ENCODE results near the gene PIGA.

The PIGA gene, protein sequence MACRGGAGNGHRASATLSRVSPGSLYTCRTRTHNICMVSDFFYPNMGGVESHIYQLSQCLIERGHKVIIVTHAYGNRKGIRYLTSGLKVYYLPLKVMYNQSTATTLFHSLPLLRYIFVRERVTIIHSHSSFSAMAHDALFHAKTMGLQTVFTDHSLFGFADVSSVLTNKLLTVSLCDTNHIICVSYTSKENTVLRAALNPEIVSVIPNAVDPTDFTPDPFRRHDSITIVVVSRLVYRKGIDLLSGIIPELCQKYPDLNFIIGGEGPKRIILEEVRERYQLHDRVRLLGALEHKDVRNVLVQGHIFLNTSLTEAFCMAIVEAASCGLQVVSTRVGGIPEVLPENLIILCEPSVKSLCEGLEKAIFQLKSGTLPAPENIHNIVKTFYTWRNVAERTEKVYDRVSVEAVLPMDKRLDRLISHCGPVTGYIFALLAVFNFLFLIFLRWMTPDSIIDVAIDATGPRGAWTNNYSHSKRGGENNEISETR

DNA sequence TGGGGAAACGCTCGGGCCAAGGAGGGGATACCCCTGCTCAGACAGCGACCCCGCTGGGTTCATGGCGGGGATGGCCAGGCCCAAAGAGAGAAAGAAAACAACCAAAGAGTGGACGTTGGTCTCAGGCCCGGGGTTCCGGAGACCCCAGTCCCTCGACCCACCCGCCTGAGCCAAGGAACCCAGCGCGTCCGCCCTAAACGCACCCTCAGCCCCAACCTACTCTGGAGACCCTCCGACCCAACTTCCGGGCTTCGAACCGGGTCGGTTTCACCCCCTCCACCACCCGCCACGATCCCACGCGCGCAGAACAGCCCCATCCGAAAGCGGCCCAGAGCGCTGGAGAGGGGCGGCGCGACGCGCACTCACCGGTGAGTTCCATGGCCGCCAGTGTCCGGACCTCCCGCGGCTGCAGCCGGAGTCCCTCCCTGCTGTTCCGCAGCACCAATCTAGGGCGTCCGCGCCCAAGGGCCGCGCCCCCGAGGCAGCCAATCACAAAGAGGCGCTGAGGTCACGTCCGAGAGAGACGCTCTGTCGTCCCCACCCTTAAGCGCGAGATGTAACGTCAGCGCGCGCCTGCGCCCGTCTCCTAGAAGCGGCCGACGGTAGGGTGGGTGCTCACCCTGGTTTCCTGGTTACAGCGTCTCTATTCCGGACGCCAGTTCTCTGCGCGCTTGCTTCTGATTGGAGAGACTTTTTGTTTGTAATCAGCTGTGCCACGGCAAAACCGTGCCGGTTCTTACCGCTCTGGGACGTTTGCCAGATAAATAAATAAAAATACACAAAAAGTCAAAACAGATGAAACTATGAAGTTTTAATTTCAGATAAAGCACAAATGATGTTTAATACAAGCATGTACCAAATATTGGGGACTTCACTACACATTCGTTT lies at the start of gene PIGA:
TSS of gene PIGA (minus strand) at position 389 of the 888 bp plus-strand sequence. CDS start 3,593 bp downstream, outside the sequence.
- DNase-seq (ENCODE audit: extremely low read depth, insufficient read length), result peak; percentile 95
- no peaks in the 10 kb centered on the region for H3K27me3 ChIP-seq (replicated peaks; ENCODE audit: control insufficient read depth, insufficient read depth, low read length)
- TF ChIP-seq, protein P1, sequence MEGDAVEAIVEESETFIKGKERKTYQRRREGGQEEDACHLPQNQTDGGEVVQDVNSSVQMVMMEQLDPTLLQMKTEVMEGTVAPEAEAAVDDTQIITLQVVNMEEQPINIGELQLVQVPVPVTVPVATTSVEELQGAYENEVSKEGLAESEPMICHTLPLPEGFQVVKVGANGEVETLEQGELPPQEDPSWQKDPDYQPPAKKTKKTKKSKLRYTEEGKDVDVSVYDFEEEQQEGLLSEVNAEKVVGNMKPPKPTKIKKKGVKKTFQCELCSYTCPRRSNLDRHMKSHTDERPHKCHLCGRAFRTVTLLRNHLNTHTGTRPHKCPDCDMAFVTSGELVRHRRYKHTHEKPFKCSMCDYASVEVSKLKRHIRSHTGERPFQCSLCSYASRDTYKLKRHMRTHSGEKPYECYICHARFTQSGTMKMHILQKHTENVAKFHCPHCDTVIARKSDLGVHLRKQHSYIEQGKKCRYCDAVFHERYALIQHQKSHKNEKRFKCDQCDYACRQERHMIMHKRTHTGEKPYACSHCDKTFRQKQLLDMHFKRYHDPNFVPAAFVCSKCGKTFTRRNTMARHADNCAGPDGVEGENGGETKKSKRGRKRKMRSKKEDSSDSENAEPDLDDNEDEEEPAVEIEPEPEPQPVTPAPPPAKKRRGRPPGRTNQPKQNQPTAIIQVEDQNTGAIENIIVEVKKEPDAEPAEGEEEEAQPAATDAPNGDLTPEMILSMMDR (IDR thresholded peaks at IDR 0.05; ENCODE audit: insufficient read depth, low read length, poor library complexity, severe bottlenecking), result no peak
- H3K36me3 ChIP-seq (ENCODE audit: control insufficient read depth, insufficient read depth, low read length), result no peaks in the 10 kb centered on the region
- H3K4me3 ChIP-seq (replicated peaks; ENCODE audit: low read depth, low read length), result peak within 1 kb of the TSS; percentile 70

DNA sequence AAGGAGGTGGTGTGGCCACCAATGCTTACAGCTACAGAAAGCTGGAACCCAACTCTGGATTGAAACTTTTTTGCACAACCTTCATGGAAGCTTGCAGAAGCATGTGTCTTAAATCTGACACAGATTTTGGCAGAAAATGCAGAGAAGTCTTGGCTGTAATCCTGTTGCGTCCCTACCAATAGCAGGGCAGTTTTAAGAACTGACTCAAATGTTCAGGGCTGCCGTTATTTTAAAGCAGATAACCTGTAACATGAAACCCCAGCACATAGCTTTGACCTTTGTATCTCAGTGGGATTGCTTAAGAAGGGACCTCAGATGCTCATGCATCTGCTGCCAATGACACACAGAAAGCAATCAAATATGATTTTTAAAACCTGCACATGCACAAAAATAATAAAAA lies 49.0 kb upstream of the PIGA start, which contains the start of gene VEGFD:
TSS of gene VEGFD (minus strand) at position 110 of the 400 bp plus-strand sequence. CDS start 467 bp downstream, outside the sequence.
- Histone ChIP-seq H3K27me3 (replicated peaks; ENCODE audit: control insufficient read depth, insufficient read depth, low read length) (no peaks in the 10 kb centered on the region; the same call in 1 of the 2 replicates), H3K4me3 (replicated peaks; ENCODE audit: low read depth, low read length) (no peak within 1 kb of the TSS), H3K36me3 (ENCODE audit: control insufficient read depth, insufficient read depth, low read length) (no peaks in the 10 kb centered on the region)
- no peak for DNase-seq (ENCODE audit: extremely low read depth, insufficient read length)
- TF ChIP-seq, protein P1 (IDR thresholded peaks at IDR 0.05; ENCODE audit: insufficient read depth, low read length, poor library complexity, severe bottlenecking), result no peak

DNA sequence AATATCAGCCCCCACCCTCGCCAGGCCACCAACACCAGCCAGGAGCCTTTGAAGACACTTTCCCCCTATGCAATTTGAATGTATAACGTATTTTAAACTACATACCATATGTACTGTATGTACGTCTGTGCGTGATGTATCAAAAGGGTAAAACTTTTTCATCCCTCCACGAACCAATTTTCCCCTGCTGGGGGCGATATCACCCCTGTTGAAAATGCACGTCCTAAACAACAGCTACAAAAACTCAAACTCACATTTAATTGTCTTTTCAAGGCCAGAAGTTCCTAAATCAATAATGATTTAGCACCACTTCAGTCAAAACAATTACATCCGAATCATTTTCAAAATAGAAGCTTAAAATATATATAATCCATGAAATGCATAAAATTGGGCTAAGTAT lies 47.5 kb upstream of the PIGA start:
- no peaks in the 10 kb centered on the region for H3K36me3 ChIP-seq (ENCODE audit: control insufficient read depth, insufficient read depth, low read length)
- no peaks in the 10 kb centered on the region; the same call in 1 of the 2 replicates for H3K27me3 ChIP-seq (replicated peaks; ENCODE audit: control insufficient read depth, insufficient read depth, low read length)
- TF ChIP-seq, protein P1 (IDR thresholded peaks at IDR 0.05; ENCODE audit: insufficient read depth, low read length, poor library complexity, severe bottlenecking), result peak; percentile 15
- no peak overlapping the region for H3K4me3 ChIP-seq (replicated peaks; ENCODE audit: low read depth, low read length)
- DNase-seq (ENCODE audit: extremely low read depth, insufficient read length), result no peak

DNA sequence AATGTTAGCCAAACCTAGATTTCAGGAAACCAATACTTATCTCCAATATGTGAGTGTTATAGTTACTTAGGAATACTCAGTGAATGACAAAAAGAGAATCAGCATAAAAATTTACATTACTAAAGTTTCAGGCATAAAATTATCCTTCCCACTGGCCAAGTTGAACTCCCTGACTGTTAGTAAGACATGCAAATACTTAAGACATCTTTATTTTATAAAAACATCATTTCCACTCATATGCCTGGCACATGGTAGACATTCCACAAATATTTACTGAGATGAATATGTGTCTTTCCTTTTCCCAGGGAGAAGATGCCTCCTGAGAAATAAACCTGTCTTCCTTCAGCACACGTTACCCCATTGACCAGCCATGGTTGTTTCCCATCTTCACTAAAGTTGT lies 41.6 kb upstream of the PIGA start:
- TF ChIP-seq, protein P1 (IDR thresholded peaks at IDR 0.05; ENCODE audit: insufficient read depth, low read length, poor library complexity, severe bottlenecking), result no peak
- H3K36me3 ChIP-seq (ENCODE audit: control insufficient read depth, insufficient read depth, low read length), result no peaks in the 10 kb centered on the region
- no peak for DNase-seq (ENCODE audit: extremely low read depth, insufficient read length)
- no peaks in the 10 kb centered on the region; the same call in 1 of the 2 replicates for H3K27me3 ChIP-seq (replicated peaks; ENCODE audit: control insufficient read depth, insufficient read depth, low read length)
- no peak overlapping the region for H3K4me3 ChIP-seq (replicated peaks; ENCODE audit: low read depth, low read length)

DNA sequence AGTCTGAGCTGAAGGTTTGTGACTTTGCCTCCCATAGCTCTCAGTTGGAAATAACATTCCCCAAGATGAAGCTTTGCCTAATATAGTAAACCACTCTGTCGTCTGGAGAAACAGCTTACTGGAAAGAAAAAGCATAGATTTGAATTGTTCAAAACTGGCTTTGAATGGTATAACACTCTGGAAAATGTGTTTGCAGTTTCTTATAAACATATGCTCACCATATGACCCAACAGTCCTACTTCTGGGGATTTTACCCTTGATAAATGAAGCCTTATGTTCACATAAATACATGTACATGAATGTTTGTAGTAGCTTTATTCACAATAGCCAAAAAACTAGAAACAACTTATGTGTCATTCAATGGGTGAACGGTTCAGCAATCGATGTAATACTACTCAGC lies 38.7 kb upstream of the PIGA start:
- Histone ChIP-seq H3K4me3 (replicated peaks; ENCODE audit: low read depth, low read length) (no peak overlapping the region), H3K36me3 (ENCODE audit: control insufficient read depth, insufficient read depth, low read length) (no peaks in the 10 kb centered on the region), H3K27me3 (replicated peaks; ENCODE audit: control insufficient read depth, insufficient read depth, low read length) (no peaks in the 10 kb centered on the region)
- TF ChIP-seq, protein P1 (IDR thresholded peaks at IDR 0.05; ENCODE audit: insufficient read depth, low read length, poor library complexity, severe bottlenecking), result no peak
- no peak for DNase-seq (ENCODE audit: extremely low read depth, insufficient read length)

All from GM06990 (cell line).